Mesodermal cell (in vitro differentiated cells): Measurements from ENCODE around the gene EPS8L1.

Experiments
- H3K27ac ChIP-seq: 2 replicates; pipeline ENCODE4 v1.7.0; 2013; ENCODE audit warnings: mild to moderate bottlenecking, low read depth, low read length, moderate library complexity; ENCODE audit not compliant: severe bottlenecking
- H3K36me3 ChIP-seq: 2 replicates; pipeline ENCODE4 v1.7.1; 2013; ENCODE audit warnings: mild to moderate bottlenecking, low read length, moderate library complexity; ENCODE audit not compliant: control insufficient read depth, insufficient read depth
- H3K4me1 ChIP-seq: one replicate; pipeline ENCODE4 v1.7.1; 2013; ENCODE audit warnings: mild to moderate bottlenecking, low read length; ENCODE audit not compliant: insufficient read depth, control insufficient read depth, poor library complexity, severe bottlenecking
- H3K4me3 ChIP-seq: 2 replicates; pipeline ENCODE4 v1.7.0; 2013; ENCODE audit warnings: low read length, control low read depth, mild to moderate bottlenecking; ENCODE audit not compliant: insufficient read depth, poor library complexity, severe bottlenecking; ENCODE audit errors: extremely low read depth
- H3K9me3 ChIP-seq: 2 replicates; pipeline ENCODE4 v1.7.1; 2013; ENCODE audit warnings: mild to moderate bottlenecking, low read length, moderate library complexity; ENCODE audit not compliant: control insufficient read depth
- WGBS, 2 experiments: methylation state at CpG; one replicate each; pipeline ENCODE4 v1.1.5; 2013; ENCODE audit warnings: missing lambda C conversion rate in 2 of 2; ENCODE audit not compliant: insufficient coverage in 2 of 2; 5-methylcytosine and 5-hydroxymethylcytosine counted together

EPS8L1 gene

DNA sequence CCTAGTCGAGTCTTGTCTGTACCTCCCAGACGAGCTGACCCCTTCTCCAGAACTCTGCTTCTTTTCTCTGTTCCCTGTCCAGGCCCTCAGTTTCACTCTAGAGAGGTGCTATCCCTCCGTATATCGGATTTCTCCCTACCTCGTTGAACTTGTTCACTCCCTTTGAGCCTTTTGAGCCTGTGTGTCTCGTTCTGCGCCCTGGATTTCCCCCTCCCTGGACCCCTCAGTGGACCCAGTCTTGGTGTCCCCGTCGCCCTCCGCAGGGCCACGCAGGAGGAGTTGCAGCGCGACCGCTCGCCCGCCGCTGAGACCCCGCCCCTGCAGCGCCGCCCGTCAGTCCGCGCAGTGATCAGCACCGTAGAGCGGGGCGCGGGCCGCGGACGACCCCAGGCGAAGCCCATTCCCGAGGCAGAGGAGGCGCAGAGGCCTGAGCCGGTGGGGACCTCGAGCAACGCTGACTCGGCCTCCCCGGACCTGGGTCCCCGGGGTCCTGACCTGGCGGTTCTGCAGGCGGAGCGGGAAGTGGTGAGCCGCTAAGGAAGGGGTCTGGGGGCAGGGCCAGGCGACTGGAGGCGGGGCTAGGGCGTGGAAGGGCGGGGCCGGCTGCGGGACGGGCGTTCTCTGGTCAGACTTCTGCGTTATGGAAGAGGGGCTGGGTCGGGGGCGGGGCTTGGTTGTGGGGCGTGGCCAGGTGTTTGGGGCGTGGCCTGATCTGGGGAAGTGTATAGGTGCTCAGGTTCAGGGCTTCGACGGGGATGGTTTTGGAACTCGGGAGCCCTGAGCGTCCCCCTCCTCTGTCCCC, 5.5 kb downstream of the EPS8L1 start:
- H3K27ac ChIP-seq = no peak overlapping the region
- WGBS, 2 experiments = 1 to 3% methylated on average over 37 to 44 of the region's 60 CpGs
- H3K4me1 ChIP-seq = peaks cover 5% of the 10 kb centered on the region
- H3K4me3 ChIP-seq = peak overlapping the region; percentile 44
- no peaks in the 10 kb centered on the region for H3K9me3 ChIP-seq
- H3K36me3 ChIP-seq = no peaks in the 10 kb centered on the region

DNA sequence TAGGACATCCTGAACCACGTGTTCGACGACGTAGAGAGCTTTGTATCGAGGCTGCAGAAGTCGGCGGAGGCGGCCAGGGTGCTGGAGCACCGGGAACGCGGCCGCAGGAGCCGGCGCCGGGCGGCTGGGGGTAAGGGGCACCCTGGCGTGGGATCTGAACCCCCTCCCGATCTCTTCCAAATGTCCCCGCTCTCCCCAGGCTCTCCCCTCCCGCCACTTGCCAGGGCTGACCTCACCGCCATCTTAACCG, 6.0 kb downstream of the EPS8L1 start:
- Histone ChIP-seq H3K36me3 (no peaks in the 10 kb centered on the region), H3K4me1 (peaks cover 5% of the 10 kb centered on the region), H3K4me3 (peak overlapping the region; percentile 44), H3K27ac (no peak overlapping the region), H3K9me3 (no peaks in the 10 kb centered on the region)
- WGBS, 2 experiments = 20 to 31% methylated on average over 21 to 22 of the region's 22 CpGs

DNA sequence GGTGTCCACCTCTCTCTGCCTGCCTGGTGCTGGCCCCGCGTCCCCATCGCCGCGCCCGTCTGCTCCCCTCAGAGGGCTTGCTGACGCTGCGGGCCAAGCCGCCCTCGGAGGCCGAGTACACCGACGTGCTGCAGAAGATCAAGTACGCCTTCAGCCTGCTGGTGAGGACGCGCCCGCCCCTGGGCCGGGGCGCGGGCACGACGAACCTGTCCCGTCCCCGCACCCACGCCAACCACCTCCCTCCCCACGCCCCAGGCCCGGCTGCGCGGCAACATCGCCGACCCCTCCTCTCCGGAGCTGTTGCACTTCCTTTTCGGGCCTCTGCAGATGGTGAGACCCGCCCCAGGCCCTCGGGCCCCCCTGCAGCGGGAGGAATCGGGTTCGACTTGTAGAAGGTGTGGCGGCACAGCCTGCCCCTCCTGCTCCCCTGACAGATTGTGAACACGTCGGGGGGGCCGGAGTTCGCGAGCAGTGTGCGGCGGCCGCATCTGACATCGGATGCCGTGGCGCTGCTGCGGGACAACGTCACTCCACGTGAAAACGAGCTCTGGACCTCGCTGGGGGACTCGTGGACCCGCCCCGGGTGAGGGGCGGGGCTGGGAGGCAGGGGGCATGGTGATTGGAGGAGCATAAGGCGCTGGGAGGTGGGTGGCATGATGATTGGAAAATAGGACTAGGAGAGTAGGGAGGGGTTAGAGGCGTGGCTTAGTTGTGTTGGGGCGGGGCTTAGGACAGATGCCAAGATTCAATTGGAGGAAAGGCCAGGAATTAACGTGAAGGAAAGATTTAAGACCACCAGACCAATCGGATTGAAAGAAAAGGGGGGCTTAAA, 6.6 kb downstream of the EPS8L1 start:
- H3K4me3 ChIP-seq = peak overlapping the region; percentile 44
- H3K27ac ChIP-seq = no peak overlapping the region
- 30 to 31% methylated on average over 59 to 61 of the region's 64 CpGs for WGBS, 2 experiments

DNA sequence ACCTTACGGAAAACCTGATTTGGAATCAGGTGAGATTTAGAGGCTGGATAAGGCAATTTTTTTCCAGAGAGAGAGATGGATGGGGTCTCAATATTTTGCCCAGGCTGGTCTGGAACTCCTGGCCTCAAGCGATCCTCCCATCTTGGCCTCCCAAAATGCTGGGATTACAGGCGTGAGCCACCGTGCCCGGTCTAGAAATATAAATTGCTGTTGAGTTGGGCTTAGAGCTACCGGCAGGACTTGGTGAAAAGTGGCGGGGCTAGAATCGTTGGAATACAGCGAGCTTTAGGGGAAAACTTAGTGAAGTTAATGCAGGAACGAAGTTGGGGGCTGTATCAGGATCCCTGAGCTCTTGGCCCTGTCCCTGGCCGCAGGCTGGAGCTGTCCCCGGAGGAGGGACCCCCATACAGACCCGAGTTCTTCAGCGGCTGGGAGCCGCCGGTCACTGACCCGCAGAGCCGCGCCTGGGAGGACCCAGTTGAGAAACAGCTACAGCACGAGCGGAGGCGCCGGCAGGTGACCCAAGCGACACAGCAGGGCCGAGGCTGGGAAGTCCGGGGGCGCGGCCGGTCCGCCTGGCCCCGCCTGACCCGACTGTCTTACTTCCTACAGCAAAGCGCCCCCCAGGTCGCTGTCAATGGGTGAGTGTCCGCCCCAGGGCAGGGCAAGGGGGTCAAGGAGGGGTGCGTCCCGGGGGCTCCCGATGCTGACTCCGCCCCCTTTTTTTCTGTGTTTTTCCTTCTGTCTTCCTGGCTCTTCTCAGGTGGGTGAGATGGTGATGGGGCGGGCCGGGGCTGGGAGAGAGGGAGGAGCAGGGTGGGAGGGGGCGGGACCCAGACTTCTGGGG, 7.6 kb downstream of the EPS8L1 start:
- H3K9me3 ChIP-seq = no peaks in the 10 kb centered on the region
- 50 to 56% methylated on average over 35 to 36 of the region's 42 CpGs for WGBS, 2 experiments
- no peak overlapping the region for H3K27ac ChIP-seq
- no peaks in the 10 kb centered on the region for H3K36me3 ChIP-seq
- no peak overlapping the region for H3K4me3 ChIP-seq
- H3K4me1 ChIP-seq = peaks cover 8% of the 10 kb centered on the region

More for the DNA sequence above, 6.6 kb downstream of the EPS8L1 start:
- Histone ChIP-seq H3K9me3 (no peaks in the 10 kb centered on the region), H3K36me3 (no peaks in the 10 kb centered on the region), H3K4me1 (peaks cover 5% of the 10 kb centered on the region)

DNA sequence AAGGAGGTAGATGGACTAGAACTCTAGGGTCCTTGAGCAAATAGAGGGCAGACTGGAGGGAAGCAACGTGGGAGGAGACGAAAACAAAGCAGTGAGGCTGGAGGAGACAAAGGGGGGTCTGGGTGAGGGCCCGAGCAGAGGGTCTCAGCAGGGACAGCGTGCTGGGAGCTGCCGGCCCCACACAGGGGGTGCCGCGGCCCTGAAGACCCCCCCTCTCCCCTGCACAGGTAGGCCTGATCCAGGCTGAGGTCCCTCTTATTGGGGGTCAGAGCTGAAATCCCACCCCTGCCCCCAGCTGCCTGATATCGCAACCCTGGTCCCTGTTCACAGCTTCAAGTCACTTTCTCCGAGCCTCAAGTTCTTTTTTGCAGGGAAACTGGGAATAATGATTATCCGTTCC, 8.7 kb downstream of the EPS8L1 start:
- no peak overlapping the region for H3K27ac ChIP-seq
- peaks cover 8% of the 10 kb centered on the region for H3K4me1 ChIP-seq
- 83 to 84% methylated on average over 9 to 10 of the region's 10 CpGs for WGBS, 2 experiments
- H3K36me3 ChIP-seq = no peaks in the 10 kb centered on the region
- H3K4me3 ChIP-seq = no peak overlapping the region
- no peaks in the 10 kb centered on the region for H3K9me3 ChIP-seq

DNA sequence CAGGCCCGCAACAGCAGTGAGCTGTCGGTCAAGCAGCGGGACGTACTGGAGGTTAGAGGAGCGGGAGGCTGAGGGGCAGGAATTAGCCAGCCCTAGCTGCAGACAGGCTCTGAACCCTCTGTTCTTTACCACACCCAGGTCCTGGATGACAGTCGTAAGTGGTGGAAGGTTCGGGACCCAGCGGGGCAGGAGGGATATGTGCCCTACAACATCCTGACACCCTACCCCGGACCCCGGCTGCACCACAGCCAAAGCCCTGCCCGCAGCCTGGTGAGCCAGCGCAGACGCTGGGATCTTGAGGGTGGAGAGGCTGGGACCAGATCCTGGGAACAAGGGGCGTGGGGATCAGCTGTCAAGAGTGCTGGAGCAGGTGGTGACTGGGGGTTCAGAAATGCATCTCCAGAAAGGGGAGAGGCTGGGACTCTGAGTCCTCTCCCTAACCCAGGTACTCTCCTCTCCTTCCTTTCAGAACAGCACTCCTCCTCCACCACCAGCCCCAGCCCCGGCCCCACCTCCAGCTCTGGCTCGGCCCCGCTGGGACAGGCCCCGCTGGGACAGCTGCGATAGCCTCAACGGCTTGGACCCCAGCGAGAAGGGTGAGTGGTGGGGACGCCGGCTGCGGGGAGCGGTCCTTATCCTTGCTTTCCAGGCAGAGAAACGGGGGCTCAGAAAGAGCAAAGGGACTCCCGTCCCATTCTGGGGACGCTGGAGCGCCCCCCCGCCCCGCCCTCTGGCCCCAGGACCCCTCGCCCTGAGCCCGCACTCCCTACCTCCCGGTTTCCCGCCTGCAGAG, 10.4 kb downstream of the EPS8L1 start:
- Histone ChIP-seq H3K36me3 (peaks cover 14% of the 10 kb centered on the region), H3K9me3 (no peaks in the 10 kb centered on the region), H3K4me3 (peak overlapping the region; percentile 55), H3K27ac (no peak overlapping the region), H3K4me1 (peaks cover 3% of the 10 kb centered on the region)
- WGBS, 2 experiments = 26 to 39% methylated on average over 18 to 24 of the region's 35 CpGs

DNA sequence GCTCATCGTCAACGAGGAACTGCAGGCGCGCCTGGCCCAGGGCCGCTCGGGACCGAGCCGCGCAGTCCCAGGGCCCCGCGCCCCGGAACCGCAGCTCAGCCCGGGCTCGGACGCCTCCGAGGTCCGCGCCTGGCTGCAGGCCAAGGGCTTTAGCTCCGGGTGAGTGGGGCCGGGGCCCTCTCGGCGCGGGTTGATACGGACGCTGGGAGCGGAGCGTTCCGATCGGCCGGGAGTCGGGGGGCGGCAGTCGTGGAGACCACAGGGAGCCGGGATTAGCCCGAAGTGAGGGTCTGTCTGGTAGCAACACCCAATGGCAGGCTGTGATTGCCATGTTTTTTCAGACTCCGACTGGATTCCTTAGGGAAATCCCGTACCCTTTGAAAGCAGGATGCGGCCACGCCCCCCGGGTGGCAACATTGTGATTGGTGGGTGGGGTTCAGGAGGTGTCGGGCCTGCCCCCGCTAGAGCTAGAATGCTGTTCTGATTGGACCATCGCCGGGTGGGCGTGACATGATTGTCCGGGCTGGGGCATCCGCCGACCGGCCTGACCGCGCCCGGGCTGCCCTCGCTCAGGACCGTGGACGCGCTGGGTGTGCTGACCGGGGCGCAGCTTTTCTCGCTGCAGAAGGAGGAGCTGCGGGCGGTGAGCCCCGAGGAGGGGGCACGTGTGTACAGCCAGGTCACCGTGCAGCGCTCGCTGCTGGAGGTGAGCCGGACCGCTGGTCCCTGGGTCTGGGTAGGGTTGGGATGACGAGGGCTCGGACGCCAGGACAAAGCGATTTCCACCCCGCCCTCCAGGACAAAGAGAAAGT, 11.3 kb downstream of the EPS8L1 start:
- Histone ChIP-seq H3K27ac (peak overlapping the region; percentile 29), H3K9me3 (no peaks in the 10 kb centered on the region), H3K36me3 (peaks cover 20% of the 10 kb centered on the region), H3K4me1 (peaks cover 3% of the 10 kb centered on the region), H3K4me3 (peak overlapping the region; percentile 55)
- 0 to 1% methylated on average over 63 to 72 of the region's 74 CpGs for WGBS, 2 experiments

DNA sequence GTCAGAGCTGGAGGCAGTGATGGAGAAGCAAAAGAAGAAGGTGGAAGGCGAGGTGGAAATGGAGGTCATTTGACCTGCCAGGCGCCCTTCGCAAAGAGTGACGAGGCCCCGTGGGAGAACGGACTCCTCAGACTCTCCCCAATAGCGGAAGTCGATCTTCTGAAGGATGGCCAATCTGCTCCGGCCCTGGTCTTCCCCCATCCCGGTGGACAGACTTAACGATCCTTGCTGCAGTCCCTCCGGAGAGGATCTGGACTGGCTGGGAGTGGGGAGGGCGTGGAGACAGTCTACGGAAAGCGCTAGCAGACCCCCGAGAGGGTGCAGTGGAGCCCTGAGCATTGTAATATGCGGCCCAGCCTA, 11.9 kb downstream of the EPS8L1 start:
- peaks cover 3% of the 10 kb centered on the region for H3K4me1 ChIP-seq
- H3K36me3 ChIP-seq = peaks cover 24% of the 10 kb centered on the region
- peak overlapping the region; percentile 55 for H3K4me3 ChIP-seq
- H3K9me3 ChIP-seq = no peaks in the 10 kb centered on the region
- peak overlapping the region; percentile 29 for H3K27ac ChIP-seq
- WGBS, 2 experiments = 30 to 36% methylated on average over 13 to 16 of the region's 17 CpGs

DNA sequence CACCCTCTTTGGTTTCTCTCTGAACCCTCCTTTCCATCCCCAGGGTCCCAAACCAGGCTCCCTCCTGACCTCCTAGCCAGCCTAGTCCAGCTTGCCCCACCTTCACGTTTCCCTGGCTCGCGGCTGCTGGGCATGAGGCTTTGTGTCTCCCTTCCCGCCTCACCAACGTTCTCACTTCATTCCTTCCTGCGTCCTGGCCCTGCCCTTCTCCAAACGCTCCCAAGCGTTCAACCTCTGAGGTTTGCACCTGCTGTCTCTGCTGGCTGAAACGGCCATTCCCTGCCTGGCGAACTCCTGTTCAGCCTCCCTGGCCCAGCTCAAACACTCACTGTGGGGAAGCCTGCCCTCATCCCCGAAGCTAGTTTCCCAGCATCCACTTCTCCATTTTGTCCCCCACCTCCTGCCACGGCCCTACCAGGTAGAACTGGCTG, 12.4 kb downstream of the EPS8L1 start:
- Histone ChIP-seq H3K36me3 (peaks cover 30% of the 10 kb centered on the region), H3K27ac (no peak overlapping the region), H3K4me3 (peak overlapping the region; percentile 55), H3K9me3 (no peaks in the 10 kb centered on the region), H3K4me1 (peaks cover 3% of the 10 kb centered on the region)
- WGBS, 2 experiments = 82 to 86% methylated on average over 11 to 12 of the region's 12 CpGs
